Measurements from ENCODE around the gene ARHGAP8.

GRCh38 chr22:44811141-44811540 lies 58.8 kb downstream of the ARHGAP8 start:
- no peak for TF ChIP-seq POLR2A (IDR thresholded peaks at IDR 0.05; ENCODE audit: low read length)
- no peak for TF ChIP-seq CTCF (IDR thresholded peaks at IDR 0.05)
- no peak for TF ChIP-seq JUN (IDR thresholded peaks at IDR 0.05)
- no peak for TF ChIP-seq CBX8 (IDR thresholded peaks at IDR 0.05)
- TF ChIP-seq REST (IDR thresholded peaks at IDR 0.05): no peak
- no peak for TF ChIP-seq USF2 (IDR thresholded peaks at IDR 0.05)

Data from A549 (cell line).